HepG2 (cell line): ENCODE data around the gene ASB7. TPM values are rescaled to one million over a fixed set of nuclear protein-coding genes. Genes with fewer than 3 reads are reported as not detected.

Experiments
- ATAC-seq: fragments of 200-7000 bp; cut with Tn5 transposase; 3 replicates; pipeline ENCODE4 v1.9.1; 2020; ENCODE audit warnings: mild to moderate bottlenecking, moderate library complexity
- BruUV-seq: library from RNA; stranded (reverse); fragments of 400-500 nt; replicated peaks from 2 replicates; lab custom pipeline; 2021; lab: Mats Ljungman, UMichigan
- CTCF ChIA-PET: fragments of 300-600 bp; formaldehyde crosslinking; extraction: SDS; loops from one replicate; lab custom pipeline; 2021; ENCODE audit warnings: low total read pairs, inconsistent platforms, low intra/inter-chr PET ratio; lab: Yijun Ruan, JAX
- POLR2A ChIA-PET: fragments of 350-600 bp; sonication (Branson Sonifier 250); formaldehyde crosslinking; loops from one replicate; lab custom pipeline; 2020; ENCODE audit warnings: antibody characterized with exemption, inconsistent platforms; lab: Yijun Ruan, JAX
- DNase-seq: peaks from one replicate; pipeline ENCODE4 v3.0.0-alpha.2; 2015; ENCODE audit warnings: low spot score
- FAIRE-seq: peaks from 3 replicates; lab custom pipeline; 2011; peaks lifted over from hg19 to GRCh38; lab: Jason Lieb, UNC
- H2AFZ ChIP-seq: one replicate; pipeline ENCODE4 v1.6.1; 2011; ENCODE audit warnings: low read length, inconsistent platforms
- H3K27ac ChIP-seq: fragments of 300-600 bp; 3 replicates; pipeline ENCODE4 v1.8.0; 2011; ENCODE audit warnings: mixed run types, mild to moderate bottlenecking, mixed read lengths, low read length, inconsistent platforms; ENCODE audit not compliant: insufficient read depth; ENCODE audit errors: extremely low read length
- H3K27me3 ChIP-seq, 2 experiments: fragments of 200-600 bp in 1 of 2; 2 replicates in 1 of 2; 3 replicates in 1 of 2; pipeline versions ENCODE4 v1.6.0 to v1.8.0; 2011; ENCODE audit warnings: low read length in 2 of 2, mild to moderate bottlenecking in 2 of 2, moderate library complexity in 2 of 2, inconsistent platforms in 1 of 2; ENCODE audit not compliant: insufficient read depth in 2 of 2, control insufficient read depth in 1 of 2
- H3K36me3 ChIP-seq, 2 experiments: fragments of 200-600 bp in 1 of 2; replicated peaks in 1 of 2; 2 replicates in 1 of 2; 3 replicates in 1 of 2; pipeline versions ENCODE4 v1.5.1 to v1.8.0; 2011; ENCODE audit warnings: low read length in 2 of 2, inconsistent platforms in 1 of 2; ENCODE audit not compliant: insufficient read depth in 2 of 2, control insufficient read depth in 1 of 2
- H3K4me1 ChIP-seq: 2 replicates; pipeline ENCODE4 v1.5.1; 2012; ENCODE audit warnings: low read length, inconsistent platforms; ENCODE audit not compliant: insufficient read depth
- H3K4me2 ChIP-seq: 2 replicates; pipeline ENCODE4 v1.6.0; 2011; ENCODE audit warnings: low read depth, low read length, inconsistent platforms
- H3K4me3 ChIP-seq, 3 experiments: fragments of 200-600 bp in 1 of 3; sonication (generic), shearing (Covaris generic) in 1 of 3; replicated peaks in 1 of 3; 2 replicates each; pipeline ENCODE4 v1.5.1; 2011 to 2016; ENCODE audit warnings: low read length in 3 of 3, inconsistent platforms in 2 of 3, low read depth in 2 of 3, mild to moderate bottlenecking in 2 of 3, control low read depth in 1 of 3, mixed read lengths in 1 of 3; ENCODE audit not compliant: insufficient read depth in 1 of 3
- H3K79me2 ChIP-seq: one replicate; pipeline ENCODE4 v1.6.1; 2011; ENCODE audit warnings: low read length, inconsistent platforms; ENCODE audit not compliant: insufficient read depth
- H3K9ac ChIP-seq: 2 replicates; pipeline ENCODE4 v1.6.0; 2011; ENCODE audit warnings: mild to moderate bottlenecking, low read depth, low read length, inconsistent platforms; ENCODE audit not compliant: insufficient read depth
- H3K9me3 ChIP-seq: 2 replicates; pipeline ENCODE4 v1.5.1; 2012; ENCODE audit warnings: mild to moderate bottlenecking, low read length
- H4K20me1 ChIP-seq: 2 replicates; pipeline ENCODE4 v1.6.0; 2011; ENCODE audit warnings: inconsistent platforms, mild to moderate bottlenecking, low read length, moderate library complexity; ENCODE audit not compliant: insufficient read depth
- ATAD3A ChIP-seq: sonication (generic); formaldehyde crosslinking; IDR thresholded peaks from 2 replicates; pipeline ENCODE4 v1.4.0; 2020; ENCODE audit warnings: missing genetic modification reagents
- CEBPG ChIP-seq: IDR thresholded peaks from 2 replicates; pipeline ENCODE4 v1.6.1; 2016
- GLI4 ChIP-seq: sonication (generic); formaldehyde crosslinking; IDR thresholded peaks from 2 replicates; pipeline ENCODE4 v1.5.1; 2020; ENCODE audit warnings: missing genetic modification reagents, mild to moderate bottlenecking, moderate library complexity, borderline replicate concordance
- MAZ ChIP-seq, 2 experiments: sonication (generic) in 1 of 2; formaldehyde crosslinking in 1 of 2; IDR thresholded peaks; 2 replicates each; pipeline versions ENCODE4 v1.5.0 to v1.6.1; 2012 to 2020; ENCODE audit warnings: low read depth in 2 of 2, mild to moderate bottlenecking in 2 of 2, borderline replicate concordance in 1 of 2, improper control_type of control experiment in 1 of 2, low read length in 1 of 2, missing genetic modification reagents in 1 of 2, moderate library complexity in 1 of 2
- RCOR2 ChIP-seq: IDR thresholded peaks from 2 replicates; pipeline ENCODE4 v1.6.1; 2016; ENCODE audit warnings: missing biosample characterization, missing genetic modification reagents
- SRY ChIP-seq: sonication (generic); formaldehyde crosslinking; IDR thresholded peaks from 2 replicates; pipeline ENCODE4 v1.8.0; 2022; ENCODE audit warnings: mild to moderate bottlenecking, missing genetic modification reagents
- ZNF12 ChIP-seq: sonication (generic); formaldehyde crosslinking; IDR thresholded peaks from 2 replicates; pipeline ENCODE4 v1.5.0; 2020; ENCODE audit warnings: missing genetic modification reagents
- ZNF501 ChIP-seq: sonication (generic); formaldehyde crosslinking; IDR thresholded peaks from 2 replicates; pipeline ENCODE4 v1.5.1; 2020; ENCODE audit warnings: mild to moderate bottlenecking, moderate library complexity, missing genetic modification reagents
- ZNF75D ChIP-seq: sonication (generic); formaldehyde crosslinking; IDR thresholded peaks from 2 replicates; pipeline ENCODE4 v1.8.1; 2023; ENCODE audit warnings: missing genetic modification reagents, mild to moderate bottlenecking, borderline replicate concordance
- ZNF761 ChIP-seq: sonication (generic); formaldehyde crosslinking; conservative IDR thresholded peaks from 2 replicates; pipeline ENCODE4 v1.4.0; 2020; ENCODE audit warnings: mild to moderate bottlenecking, missing genetic modification reagents
- ZNF766 ChIP-seq: sonication (generic); formaldehyde crosslinking; IDR thresholded peaks from 2 replicates; pipeline ENCODE4 v1.5.0; 2020; ENCODE audit warnings: missing genetic modification reagents, borderline replicate concordance
- ZNF883 ChIP-seq: sonication (generic); formaldehyde crosslinking; IDR thresholded peaks from 2 replicates; pipeline ENCODE4 v1.5.1; 2020; ENCODE audit warnings: mild to moderate bottlenecking, missing genetic modification reagents; ENCODE audit errors: not compliant biosample characterization
- ZSCAN29 ChIP-seq: sonication (generic); formaldehyde crosslinking; conservative IDR thresholded peaks from 2 replicates; pipeline ENCODE4 v1.4.0; 2020; ENCODE audit warnings: mild to moderate bottlenecking, missing genetic modification reagents
- WGBS: methylation state at CpG from one replicate; pipeline ENCODE4 v1.1.6; 2017; ENCODE audit warnings: low lambda C conversion rate; 5-methylcytosine and 5-hydroxymethylcytosine counted together
- in situ Hi-C: cut with HindIII; loops from 2 replicates; pipeline ENCODE4 v1.10.0; 2017; ENCODE audit warnings: low pct_unique_long_range_greater_than_20kb; ENCODE audit not compliant: extremely low pct_ligation_motif_present
- intact Hi-C: fragments of 100-400 bp; cut with micrococcal nuclease; formaldehyde crosslinking; loops from one replicate; pipeline ENCODE4 v1.10.0; 2022; ENCODE audit not compliant: unreplicated experiment
- polyA plus RNA-seq, 8 experiments: library from polyadenylated mRNA; depleted of rRNA in 3 of 8; stranded (reverse) in 7 of 8; unstranded in 1 of 8; fragments of >200 nt; fragmentation: Illumina TruSeq in 4 of 8; extraction: Trizol in 4 of 8; gene quantifications; 2 replicates each; pipeline versions ENCODE4 v1.2.1 to v1.2.3, GENCODE V29; 2011 to 2016; ENCODE audit warnings: low read depth in 4 of 8, missing spikeins in 1 of 8, mixed read lengths in 1 of 8; ENCODE audit not compliant: insufficient read depth in 1 of 8
- total RNA-seq, 5 experiments: library from RNA; depleted of rRNA; stranded (reverse); fragments of >200 nt; fragmentation: Illumina TruSeq; extraction: Trizol; gene quantifications; 2 replicates each; pipeline ENCODE4 v1.2.3, GENCODE V29; 2016; ENCODE audit warnings: low read depth in 1 of 5
- TF ChIP-seq, protein P1 (sequence below): IDR thresholded peaks from 2 replicates; pipeline ENCODE4 v1.6.1; 2018; ENCODE audit warnings: missing genetic modification reagents

The ASB7 gene
- total and polyA plus RNA-seq, 2 of the 13 experiments (the other 11 are each of a cell fraction or from before 2014, with no cell fraction given): 7.7 to 12.1 TPM

GRCh38 chr15:100592898-100593297, 9.5 kb upstream of the ASB7 start:
- Histone ChIP-seq H3K9me3 (peaks cover 28% of the 10 kb centered on the region), H3K4me2 (no peak overlapping the region), H3K79me2 (peaks cover 20% of the 10 kb centered on the region), H2AFZ (no peak overlapping the region), H3K36me3 (no peaks in the 10 kb centered on the region), H3K27me3 (no peaks in the 10 kb centered on the region), H3K4me3 (no peak overlapping the region), H3K4me1 (no peaks in the 10 kb centered on the region), H4K20me1 (no peaks in the 10 kb centered on the region), H3K9ac (no peak overlapping the region), H3K27ac (no peak overlapping the region)
- CTCF ChIA-PET: no interaction called here
- intact Hi-C loops (no loop called here), in situ Hi-C loops (no loop called here)
- ATAC-seq (no peak), DNase-seq (no peak), FAIRE-seq (no peak)
- POLR2A ChIA-PET: no interaction called here
- TF ChIP-seq CEBPG (no peak), SRY (CRISPR knock-in tag) (no peak), GLI4 (no peak), ATAD3A (no peak), MAZ (IDR thresholded peaks at IDR 0.05; ENCODE audit: borderline replicate concordance, low read depth, low read length) (no peak), MAZ (CRISPR knock-in tag; IDR thresholded peaks at IDR 0.05; ENCODE audit: low read depth) (no peak), ZNF883 (no peak), ZNF761 (CRISPR knock-in tag) (no peak), ZNF12 (CRISPR knock-in tag) (no peak), RCOR2 (CRISPR knock-in tag) (no peak), ZNF501 (CRISPR knock-in tag) (no peak), ZSCAN29 (no peak), ZNF75D (CRISPR knock-in tag) (no peak), ZNF766 (CRISPR knock-in tag) (no peak)
- TF ChIP-seq, protein P1, sequence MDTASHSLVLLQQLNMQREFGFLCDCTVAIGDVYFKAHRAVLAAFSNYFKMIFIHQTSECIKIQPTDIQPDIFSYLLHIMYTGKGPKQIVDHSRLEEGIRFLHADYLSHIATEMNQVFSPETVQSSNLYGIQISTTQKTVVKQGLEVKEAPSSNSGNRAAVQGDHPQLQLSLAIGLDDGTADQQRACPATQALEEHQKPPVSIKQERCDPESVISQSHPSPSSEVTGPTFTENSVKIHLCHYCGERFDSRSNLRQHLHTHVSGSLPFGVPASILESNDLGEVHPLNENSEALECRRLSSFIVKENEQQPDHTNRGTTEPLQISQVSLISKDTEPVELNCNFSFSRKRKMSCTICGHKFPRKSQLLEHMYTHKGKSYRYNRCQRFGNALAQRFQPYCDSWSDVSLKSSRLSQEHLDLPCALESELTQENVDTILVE (CRISPR knock-in tag): no peak
- no TSS peak for BruUV-seq
- 90% methylated on average over 3 of the region's 3 CpGs for WGBS
